ENCODE data around the gene TRERF1.
"Not testable (repeated sequence)": the region's sequence is repeated elsewhere in the genome, so short reads cannot be mapped to it uniquely, and the experiment has no call there.

Gene TRERF1

DNA sequence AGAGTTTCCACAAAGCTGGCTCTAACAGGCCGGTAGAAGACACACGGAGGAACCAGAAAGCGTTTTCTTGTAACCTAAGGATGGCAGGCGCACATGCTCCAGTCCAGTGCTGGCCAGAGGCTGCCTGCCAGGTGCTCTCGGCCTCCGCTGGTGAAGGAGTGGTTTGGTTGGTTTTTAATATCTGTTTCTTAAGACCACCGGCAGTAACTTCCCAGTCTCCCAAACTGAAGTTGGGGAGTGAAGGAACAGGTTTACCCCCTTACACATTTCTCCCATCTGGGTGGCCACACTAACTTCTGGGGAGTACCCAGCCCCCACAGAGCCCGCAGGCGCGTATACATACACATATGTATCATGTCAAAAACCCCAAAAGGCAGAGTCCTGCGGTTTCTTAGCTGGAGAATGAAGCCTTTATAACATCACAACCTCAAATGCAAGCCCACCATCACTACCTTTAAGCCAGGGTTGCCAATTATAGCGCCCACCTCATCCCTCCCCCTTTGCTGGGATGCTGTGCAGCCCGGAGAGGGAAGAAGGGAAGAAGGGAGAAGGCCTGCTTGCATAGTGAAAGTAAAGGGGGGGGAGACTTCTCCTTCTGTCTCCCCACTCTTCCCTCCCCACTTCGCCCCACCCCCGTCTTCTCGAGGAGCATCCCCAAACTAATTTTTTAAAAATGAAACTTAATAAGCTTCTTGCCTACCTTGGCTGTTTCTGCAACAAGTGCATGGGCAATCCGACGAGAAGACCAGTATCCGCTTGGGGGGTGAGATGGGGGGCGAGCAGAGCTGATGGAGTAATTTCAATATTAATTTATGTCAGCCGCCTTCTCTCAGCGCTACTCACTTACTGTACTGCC is 1.0 kb downstream of the TRERF1 start:
- H3K27me3 ChIP-seq (ENCODE audit: control insufficient read depth in 2 of 2, insufficient read depth in 2 of 2, low read length in 2 of 2), result no peaks in the 10 kb centered on the region
- no peaks in the 10 kb centered on the region for H3K36me3 ChIP-seq (ENCODE audit: control insufficient read depth in 2 of 2, insufficient read depth in 2 of 2, low read length in 2 of 2)
- H3K9ac ChIP-seq (ENCODE audit: low read depth in 1 of 2, low read length in 2 of 2), result peak overlapping the region in 1 of 2 donors; percentile 48
- peak overlapping the region; percentile 72 to 84 for H3K4me3 ChIP-seq (ENCODE audit: low read length in 2 of 2)
- peaks cover 15 to 23% of the 10 kb centered on the region in 2 donors for H3K4me1 ChIP-seq (ENCODE audit: control insufficient read depth in 2 of 2, insufficient read depth in 2 of 2, low read length in 2 of 2)
- peak overlapping the region; percentile 69 to 74 for H3K27ac ChIP-seq (ENCODE audit: low read depth in 2 of 2, low read length in 2 of 2)
- H3K9me3 ChIP-seq (ENCODE audit: control insufficient read depth in 2 of 2, low read length in 2 of 2), result no peaks in the 10 kb centered on the region

DNA sequence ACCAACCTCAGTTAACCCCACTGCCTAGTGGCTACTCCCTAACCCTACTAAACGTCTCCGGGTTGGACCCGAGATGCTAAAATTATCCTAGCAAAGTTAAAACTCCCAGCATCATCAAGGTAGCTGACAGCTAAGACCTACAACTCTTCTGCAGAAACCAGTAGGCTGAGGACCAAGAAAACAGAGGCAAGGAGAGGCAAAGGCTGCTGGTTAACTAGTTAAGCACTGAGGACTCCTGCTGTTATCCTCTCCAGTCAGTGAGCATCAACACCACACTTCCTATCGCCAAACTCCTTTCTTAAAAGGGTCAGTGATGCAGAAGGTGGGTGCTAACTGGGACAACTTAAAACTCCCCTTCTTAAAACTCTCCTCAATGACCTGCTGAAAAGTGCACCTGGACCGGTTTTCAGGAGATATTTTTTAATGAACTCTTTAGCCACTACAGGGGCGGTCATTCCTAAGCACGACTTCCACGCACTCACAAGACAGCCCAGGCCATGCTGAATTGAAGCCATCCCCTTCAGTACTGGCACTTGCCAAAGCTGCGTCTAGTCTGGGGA is 1.7 kb downstream of the TRERF1 start:
- H3K9me3 ChIP-seq (ENCODE audit: control insufficient read depth in 2 of 2, low read length in 2 of 2), result no peaks in the 10 kb centered on the region
- H3K4me3 ChIP-seq (ENCODE audit: low read length in 2 of 2), result peak overlapping the region; percentile 72 to 84
- H3K9ac ChIP-seq (ENCODE audit: low read depth in 1 of 2, low read length in 2 of 2), result peak overlapping the region in 1 of 2 donors; percentile 28
- H3K27ac ChIP-seq (ENCODE audit: low read depth in 2 of 2, low read length in 2 of 2), result peak overlapping the region; percentile 48 to 74
- H3K36me3 ChIP-seq (ENCODE audit: control insufficient read depth in 2 of 2, insufficient read depth in 2 of 2, low read length in 2 of 2), result no peaks in the 10 kb centered on the region
- H3K4me1 ChIP-seq (ENCODE audit: control insufficient read depth in 2 of 2, insufficient read depth in 2 of 2, low read length in 2 of 2), result peaks cover 15 to 23% of the 10 kb centered on the region in 2 donors
- H3K27me3 ChIP-seq (ENCODE audit: control insufficient read depth in 2 of 2, insufficient read depth in 2 of 2, low read length in 2 of 2), result no peaks in the 10 kb centered on the region

DNA sequence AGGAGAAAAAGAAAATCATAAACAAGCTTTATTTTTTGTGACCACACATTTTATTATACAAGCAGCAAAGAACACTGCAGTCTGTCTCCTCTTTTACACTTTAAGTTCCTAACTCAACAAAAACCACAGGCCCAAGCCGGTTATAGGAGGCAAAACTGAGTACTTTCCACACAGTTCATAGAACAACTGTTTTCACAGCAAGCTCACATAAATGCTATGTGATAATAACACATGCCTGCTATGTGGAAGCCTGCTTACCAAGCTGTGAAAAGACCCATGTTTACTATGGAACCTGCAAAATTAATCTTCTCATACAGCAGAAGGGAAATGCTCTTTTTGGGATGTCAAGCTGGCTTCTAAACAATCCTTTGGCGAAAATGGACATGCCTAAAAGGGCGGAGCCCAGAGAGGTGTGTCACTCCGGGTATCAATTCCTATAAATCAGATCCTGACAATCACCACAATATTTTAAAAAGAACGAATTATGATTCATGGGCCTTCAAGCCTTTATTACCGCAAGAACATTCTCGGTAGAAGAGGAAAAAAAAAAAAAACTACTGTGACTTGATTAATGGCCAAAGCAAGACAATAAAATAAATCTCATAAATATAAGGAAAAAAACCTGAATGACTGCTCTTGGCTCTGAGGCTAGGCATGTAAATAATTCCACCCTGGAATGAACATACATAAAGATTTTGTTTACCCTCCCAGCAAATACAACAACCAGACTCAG is 2.6 kb downstream of the TRERF1 start:
- Histone ChIP-seq H3K27ac (ENCODE audit: low read depth in 2 of 2, low read length in 2 of 2) (peak overlapping the region in 1 of 2 donors; percentile 1), H3K4me3 (ENCODE audit: low read length in 2 of 2) (peak overlapping the region; percentile 33 to 84), H3K4me1 (ENCODE audit: control insufficient read depth in 2 of 2, insufficient read depth in 2 of 2, low read length in 2 of 2) (peaks cover 9 to 16% of the 10 kb centered on the region in 2 donors), H3K27me3 (ENCODE audit: control insufficient read depth in 2 of 2, insufficient read depth in 2 of 2, low read length in 2 of 2) (no peaks in the 10 kb centered on the region), H3K9me3 (ENCODE audit: control insufficient read depth in 2 of 2, low read length in 2 of 2) (no peaks in the 10 kb centered on the region), H3K9ac (ENCODE audit: low read depth in 1 of 2, low read length in 2 of 2) (no peak overlapping the region), H3K36me3 (ENCODE audit: control insufficient read depth in 2 of 2, insufficient read depth in 2 of 2, low read length in 2 of 2) (no peaks in the 10 kb centered on the region)

DNA sequence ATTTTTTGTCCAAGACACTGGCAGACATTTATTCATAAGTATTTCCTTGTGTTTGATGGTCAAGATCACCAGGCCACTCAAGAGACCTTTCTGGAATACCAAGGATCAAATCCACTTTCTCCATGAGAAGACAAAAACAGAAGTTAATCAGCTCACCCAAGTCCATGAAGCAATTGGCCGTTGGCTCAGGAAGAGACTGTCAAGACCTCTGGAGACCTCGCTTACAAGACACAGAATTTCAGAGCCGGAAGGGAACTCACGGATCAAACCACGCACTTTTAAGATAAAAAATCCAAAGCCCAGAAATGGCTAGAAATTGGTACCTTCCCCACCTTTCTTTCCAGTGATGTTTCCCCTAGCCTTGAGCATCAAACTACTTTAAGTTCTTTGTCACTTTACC is 3.3 kb downstream of the TRERF1 start:
- H3K9ac ChIP-seq (ENCODE audit: low read depth in 1 of 2, low read length in 2 of 2), result no peak overlapping the region
- H3K27me3 ChIP-seq (ENCODE audit: control insufficient read depth in 2 of 2, insufficient read depth in 2 of 2, low read length in 2 of 2), result no peaks in the 10 kb centered on the region
- H3K36me3 ChIP-seq (ENCODE audit: control insufficient read depth in 2 of 2, insufficient read depth in 2 of 2, low read length in 2 of 2), result no peaks in the 10 kb centered on the region
- H3K27ac ChIP-seq (ENCODE audit: low read depth in 2 of 2, low read length in 2 of 2), result no peak overlapping the region
- H3K9me3 ChIP-seq (ENCODE audit: control insufficient read depth in 2 of 2, low read length in 2 of 2), result no peaks in the 10 kb centered on the region
- H3K4me3 ChIP-seq (ENCODE audit: low read length in 2 of 2), result peak overlapping the region in 1 of 2 donors; percentile 17
- peaks cover 2 to 11% of the 10 kb centered on the region in 2 donors for H3K4me1 ChIP-seq (ENCODE audit: control insufficient read depth in 2 of 2, insufficient read depth in 2 of 2, low read length in 2 of 2)

DNA sequence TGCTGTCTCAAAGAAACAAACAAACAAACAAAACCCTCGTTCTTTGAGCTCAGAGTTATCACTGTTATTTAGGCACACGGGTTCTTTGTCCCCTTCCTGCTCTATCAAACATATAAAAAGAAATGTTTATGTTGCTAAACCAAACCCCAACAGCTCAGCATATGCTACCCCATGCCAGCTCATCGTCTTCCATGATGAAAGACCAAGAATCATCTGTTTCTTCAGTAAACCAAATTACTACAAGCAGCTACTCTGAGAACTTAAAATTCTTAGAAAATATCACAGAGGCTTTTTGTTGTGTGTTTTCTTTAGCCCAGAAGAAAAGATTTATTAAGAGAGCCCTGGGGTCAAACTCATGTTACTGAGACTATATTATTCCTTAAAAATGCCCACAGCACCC is 4.7 kb downstream of the TRERF1 start:
- Histone ChIP-seq H3K4me1 (ENCODE audit: control insufficient read depth in 2 of 2, insufficient read depth in 2 of 2, low read length in 2 of 2) (peaks cover 0 to 11% of the 10 kb centered on the region in 2 donors), H3K9ac (ENCODE audit: low read depth in 1 of 2, low read length in 2 of 2) (no peak overlapping the region), H3K36me3 (ENCODE audit: control insufficient read depth in 2 of 2, insufficient read depth in 2 of 2, low read length in 2 of 2) (no peaks in the 10 kb centered on the region), H3K4me3 (ENCODE audit: low read length in 2 of 2) (no peak overlapping the region), H3K27me3 (ENCODE audit: control insufficient read depth in 2 of 2, insufficient read depth in 2 of 2, low read length in 2 of 2) (no peaks in the 10 kb centered on the region), H3K27ac (ENCODE audit: low read depth in 2 of 2, low read length in 2 of 2) (no peak overlapping the region), H3K9me3 (ENCODE audit: control insufficient read depth in 2 of 2, low read length in 2 of 2) (no peaks in the 10 kb centered on the region)

DNA sequence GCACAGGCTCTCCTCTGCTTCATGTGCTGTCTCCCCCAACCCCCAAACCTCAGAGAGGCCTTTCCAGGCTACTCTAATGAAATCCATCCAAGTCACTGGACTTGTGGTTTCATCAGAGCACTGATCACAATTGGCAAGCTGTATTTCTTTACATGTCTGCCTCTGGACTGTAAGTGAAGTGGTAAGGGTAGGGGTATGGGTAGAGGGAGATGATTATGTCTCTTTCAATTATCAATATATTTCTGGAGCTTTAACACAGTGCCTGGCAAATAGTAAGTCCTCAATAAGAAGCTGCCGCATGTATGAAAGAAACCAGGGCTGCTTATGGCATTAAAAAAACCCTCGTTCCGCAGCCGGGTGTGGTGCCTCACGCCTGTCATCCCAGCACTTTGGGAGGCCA is 5.4 kb downstream of the TRERF1 start:
- H3K27me3 ChIP-seq (ENCODE audit: control insufficient read depth in 2 of 2, insufficient read depth in 2 of 2, low read length in 2 of 2), result no peaks in the 10 kb centered on the region
- no peaks in the 10 kb centered on the region for H3K36me3 ChIP-seq (ENCODE audit: control insufficient read depth in 2 of 2, insufficient read depth in 2 of 2, low read length in 2 of 2)
- no peak overlapping the region for H3K27ac ChIP-seq (ENCODE audit: low read depth in 2 of 2, low read length in 2 of 2)
- H3K9me3 ChIP-seq (ENCODE audit: control insufficient read depth in 2 of 2, low read length in 2 of 2), result no peaks in the 10 kb centered on the region
- no peak overlapping the region for H3K9ac ChIP-seq (ENCODE audit: low read depth in 1 of 2, low read length in 2 of 2)
- H3K4me1 ChIP-seq (ENCODE audit: control insufficient read depth in 2 of 2, insufficient read depth in 2 of 2, low read length in 2 of 2), result peaks cover 4 to 11% of the 10 kb centered on the region in 2 donors
- no peak overlapping the region for H3K4me3 ChIP-seq (ENCODE audit: low read length in 2 of 2)

DNA sequence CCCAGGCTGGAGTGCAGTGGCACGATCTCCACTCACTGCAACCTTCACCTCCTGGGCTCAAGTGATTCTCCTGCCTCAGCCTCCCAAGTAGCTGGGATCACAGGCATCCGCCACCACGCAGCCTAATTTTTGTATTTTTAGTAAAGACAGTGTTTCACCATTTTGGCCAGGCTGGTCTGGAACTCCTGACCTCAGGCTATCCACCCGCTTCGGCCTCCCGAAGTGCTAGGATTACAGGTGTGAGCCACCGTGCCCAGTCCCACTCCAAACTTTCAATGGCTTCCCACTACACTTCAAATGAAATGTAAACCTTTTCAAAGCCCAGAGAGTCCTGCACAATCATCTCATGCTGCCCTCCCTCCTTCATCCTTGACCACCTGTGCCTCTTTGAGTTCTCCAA is 5.8 kb downstream of the TRERF1 start:
- H3K27ac ChIP-seq (ENCODE audit: low read depth in 2 of 2, low read length in 2 of 2); H3K9me3 ChIP-seq (ENCODE audit: control insufficient read depth in 2 of 2, low read length in 2 of 2); H3K4me3 ChIP-seq (ENCODE audit: low read length in 2 of 2); H3K9ac ChIP-seq (ENCODE audit: low read depth in 1 of 2, low read length in 2 of 2); H3K27me3 ChIP-seq (ENCODE audit: control insufficient read depth in 2 of 2, insufficient read depth in 2 of 2, low read length in 2 of 2); H3K36me3 ChIP-seq (ENCODE audit: control insufficient read depth in 2 of 2, insufficient read depth in 2 of 2, low read length in 2 of 2): not testable (repeated sequence)
- H3K4me1 ChIP-seq (ENCODE audit: control insufficient read depth in 2 of 2, insufficient read depth in 2 of 2, low read length in 2 of 2), result peaks cover 8 to 11% of the 10 kb centered on the region in 2 donors

DNA sequence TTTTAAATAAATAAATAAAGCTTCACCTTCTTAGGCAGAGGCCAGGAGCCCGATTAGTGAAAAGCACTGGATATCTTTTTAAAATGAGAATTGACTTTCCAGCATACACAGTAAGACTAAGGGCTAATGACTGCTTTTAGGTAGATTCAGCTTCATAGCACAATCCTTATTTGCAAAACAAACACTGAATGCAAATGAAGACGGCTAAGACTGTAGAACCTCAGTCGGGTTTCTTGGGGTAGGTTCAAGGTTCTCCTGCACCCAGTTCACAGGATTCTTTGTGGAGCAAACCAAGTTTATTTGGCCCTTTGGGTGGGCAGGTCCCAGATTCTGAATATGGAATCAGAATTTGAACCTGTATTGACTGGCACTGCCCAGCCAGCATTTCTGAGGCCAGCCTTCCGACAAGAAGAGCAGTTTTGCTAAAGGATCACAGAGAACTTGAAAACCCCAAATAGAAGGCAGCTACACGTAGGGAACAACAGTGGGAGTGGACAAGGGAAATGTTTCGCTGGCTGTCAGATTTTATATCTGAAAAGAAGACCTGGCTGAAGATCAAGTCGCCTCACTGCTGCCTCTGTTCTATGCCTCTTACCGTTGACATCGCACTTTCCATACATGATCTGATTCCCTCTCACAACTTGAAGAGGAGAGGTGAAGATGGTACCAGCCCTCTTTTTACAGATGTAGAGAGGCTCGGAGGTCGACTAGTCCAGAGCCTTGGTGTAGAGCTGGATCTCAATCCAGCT is 8.2 kb downstream of the TRERF1 start:
- H3K27ac ChIP-seq (ENCODE audit: low read depth in 2 of 2, low read length in 2 of 2), result peak overlapping the region in 1 of 2 donors; percentile 32
- H3K4me1 ChIP-seq (ENCODE audit: control insufficient read depth in 2 of 2, insufficient read depth in 2 of 2, low read length in 2 of 2), result peaks cover 0 to 9% of the 10 kb centered on the region in 2 donors
- no peak overlapping the region for H3K4me3 ChIP-seq (ENCODE audit: low read length in 2 of 2)
- no peaks in the 10 kb centered on the region for H3K27me3 ChIP-seq (ENCODE audit: control insufficient read depth in 2 of 2, insufficient read depth in 2 of 2, low read length in 2 of 2)
- no peaks in the 10 kb centered on the region for H3K36me3 ChIP-seq (ENCODE audit: control insufficient read depth in 2 of 2, insufficient read depth in 2 of 2, low read length in 2 of 2)
- no peak overlapping the region for H3K9ac ChIP-seq (ENCODE audit: low read depth in 1 of 2, low read length in 2 of 2)
- no peaks in the 10 kb centered on the region for H3K9me3 ChIP-seq (ENCODE audit: control insufficient read depth in 2 of 2, low read length in 2 of 2)

DNA sequence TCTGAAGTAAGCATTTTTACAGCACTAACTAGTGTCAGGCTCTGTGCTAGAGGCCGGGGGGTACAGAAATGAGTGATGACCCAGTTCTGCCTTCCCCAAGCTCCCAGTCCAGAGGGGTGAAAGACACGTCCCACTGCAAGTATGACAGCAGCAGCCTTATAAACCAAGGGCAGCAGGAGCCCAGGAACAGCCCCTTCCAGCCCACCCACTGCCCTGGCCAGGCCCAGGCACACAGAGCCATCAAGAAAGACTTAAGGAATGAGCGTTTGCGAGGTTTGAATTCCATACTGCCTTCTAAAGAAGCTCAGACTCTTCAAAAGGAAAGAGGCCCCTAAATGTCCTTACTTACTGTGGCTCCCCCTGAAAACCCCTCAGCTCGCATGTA is 10.0 kb downstream of the TRERF1 start:
- no peak overlapping the region for H3K9ac ChIP-seq (ENCODE audit: low read depth in 1 of 2, low read length in 2 of 2)
- H3K27ac ChIP-seq (ENCODE audit: low read depth in 2 of 2, low read length in 2 of 2), result peak overlapping the region; percentile 59 to 74
- no peaks in the 10 kb centered on the region for H3K27me3 ChIP-seq (ENCODE audit: control insufficient read depth in 2 of 2, insufficient read depth in 2 of 2, low read length in 2 of 2)
- peak overlapping the region in 1 of 2 donors; percentile 13 for H3K4me3 ChIP-seq (ENCODE audit: low read length in 2 of 2)
- H3K4me1 ChIP-seq (ENCODE audit: control insufficient read depth in 2 of 2, insufficient read depth in 2 of 2, low read length in 2 of 2), result peaks cover 0 to 9% of the 10 kb centered on the region in 2 donors
- no peaks in the 10 kb centered on the region for H3K9me3 ChIP-seq (ENCODE audit: control insufficient read depth in 2 of 2, low read length in 2 of 2)
- no peaks in the 10 kb centered on the region for H3K36me3 ChIP-seq (ENCODE audit: control insufficient read depth in 2 of 2, insufficient read depth in 2 of 2, low read length in 2 of 2)
